Fibroblast of lung (primary cell): Measurements from ENCODE around the gene SHANK3.

ENCODE experiments used
- CTCF ChIP-seq, 2 donors: IDR thresholded peaks in 1 of 2; conservative IDR thresholded peaks in 1 of 2; 1 replicate in 1 of 2; 2 replicates in 1 of 2; pipeline ENCODE4 v1.5.1; 2011 to 2012; ENCODE audit warnings: low read length in 2 of 2, control low read depth in 1 of 2, inconsistent platforms in 1 of 2, low read depth in 1 of 2, mild to moderate bottlenecking in 1 of 2
- EZH2 ChIP-seq: IDR thresholded peaks from 2 replicates; pipeline ENCODE4 v1.5.1; 2012; ENCODE audit warnings: low read length, control low read depth, mild to moderate bottlenecking; ENCODE audit errors: missing control alignments

GRCh38 chr22:50630376-50630775 is 42.2 kb upstream of the SHANK3 start:
- no peak for TF ChIP-seq CTCF (conservative IDR thresholded peaks at IDR 0.05 in 1 of 2, IDR thresholded peaks at IDR 0.05 in 1 of 2; ENCODE audit: low read depth in 1 of 2, low read length in 2 of 2)
- no peak for TF ChIP-seq EZH2
